ENCODE measurements around the gene AIP.

AIP gene

DNA sequence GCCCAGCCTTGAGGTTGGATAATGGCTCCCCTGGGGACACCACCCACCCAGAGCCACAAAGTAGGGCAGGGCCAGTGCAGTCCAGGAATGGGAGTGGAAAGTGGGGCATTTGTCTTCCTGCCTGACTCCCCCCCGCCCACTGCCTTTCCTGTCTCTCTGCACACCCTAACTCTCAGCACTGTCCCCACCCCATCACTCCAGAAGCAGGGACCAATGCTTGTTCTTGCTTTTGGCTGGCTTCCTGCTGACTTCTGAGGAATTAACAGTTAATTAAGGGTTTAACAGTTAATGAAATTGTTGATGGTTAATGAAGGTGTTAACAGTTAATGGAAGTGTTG lies 17.6 kb downstream of the AIP start:
- H3K4me3 ChIP-seq (ENCODE audit: low read depth in 1 of 5, low read length in 5 of 5), result no peak overlapping the region
- no peaks in the 10 kb centered on the region for H3K9me3 ChIP-seq (ENCODE audit: control insufficient read depth in 5 of 5, low read length in 5 of 5)
- peaks cover 0 to 3% (median 0%) of the 10 kb centered on the region in 5 donors for H3K27me3 ChIP-seq (ENCODE audit: control insufficient read depth in 5 of 5, insufficient read depth in 4 of 5, low read length in 5 of 5)
- peaks cover 0 to 51% (median 13%) of the 10 kb centered on the region in 5 donors for H3K36me3 ChIP-seq (ENCODE audit: control insufficient read depth in 5 of 5, insufficient read depth in 5 of 5, low read length in 5 of 5)
- peaks cover 0 to 28% (median 16%) of the 10 kb centered on the region in 5 donors for H3K4me1 ChIP-seq (ENCODE audit: control insufficient read depth in 5 of 5, insufficient read depth in 5 of 5, low read length in 5 of 5)
- no peak overlapping the region for H3K27ac ChIP-seq (ENCODE audit: low read depth, low read length)
- H3K9ac ChIP-seq (ENCODE audit: low read length in 5 of 5), result no peak overlapping the region

DNA sequence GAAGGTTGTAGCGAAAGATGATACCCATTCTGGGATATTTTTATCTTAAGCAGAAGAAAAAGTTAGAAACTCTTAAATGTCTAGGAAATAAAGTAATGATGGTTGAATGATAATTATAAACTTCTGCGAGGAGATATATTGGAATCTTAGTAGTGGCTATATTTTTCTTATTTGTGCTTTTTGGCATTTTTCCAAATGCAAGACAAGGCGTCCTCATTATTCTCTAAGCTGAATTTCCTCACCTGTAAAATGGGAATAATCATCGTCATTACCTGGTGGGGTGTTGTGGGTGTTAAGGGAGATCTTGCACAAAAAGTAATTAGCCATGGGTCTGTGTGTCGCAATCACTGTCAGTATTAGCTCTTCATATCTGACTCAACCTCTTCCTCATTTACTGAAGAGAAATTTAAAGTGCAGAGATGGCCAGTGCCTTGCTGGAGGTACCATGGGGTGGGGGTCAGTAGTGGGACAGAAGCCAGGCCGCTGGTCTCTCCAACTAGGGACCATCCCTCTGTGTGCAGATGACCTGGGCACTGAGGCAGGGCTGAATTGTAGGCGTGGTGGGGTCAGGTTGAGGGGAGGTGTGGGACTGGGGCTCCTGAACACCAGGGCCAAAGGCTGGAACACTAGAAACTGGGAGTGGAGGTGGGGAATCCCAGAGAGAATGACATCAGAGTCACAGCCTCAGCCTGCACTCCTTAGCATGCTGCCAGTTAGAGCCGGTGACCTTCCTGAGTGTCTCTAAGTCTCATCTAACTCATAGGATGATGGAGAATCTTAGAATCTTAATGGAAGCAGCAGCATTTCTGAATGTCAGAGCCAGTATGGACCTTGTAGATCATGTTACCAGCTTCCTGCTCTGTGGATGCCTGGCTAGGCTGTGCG lies 18.2 kb downstream of the AIP start:
- H3K4me1 ChIP-seq (ENCODE audit: control insufficient read depth in 5 of 5, insufficient read depth in 5 of 5, low read length in 5 of 5), result peaks cover 2 to 34% (median 23%) of the 10 kb centered on the region in 5 donors
- no peak overlapping the region for H3K4me3 ChIP-seq (ENCODE audit: low read depth in 1 of 5, low read length in 5 of 5)
- H3K9me3 ChIP-seq (ENCODE audit: control insufficient read depth in 5 of 5, low read length in 5 of 5), result no peaks in the 10 kb centered on the region
- H3K9ac ChIP-seq (ENCODE audit: low read length in 5 of 5), result no peak overlapping the region
- H3K27me3 ChIP-seq (ENCODE audit: control insufficient read depth in 5 of 5, insufficient read depth in 4 of 5, low read length in 5 of 5), result peaks cover 0 to 3% (median 0%) of the 10 kb centered on the region in 5 donors
- H3K36me3 ChIP-seq (ENCODE audit: control insufficient read depth in 5 of 5, insufficient read depth in 5 of 5, low read length in 5 of 5), result peaks cover 0 to 45% (median 9%) of the 10 kb centered on the region in 5 donors
- no peak overlapping the region for H3K27ac ChIP-seq (ENCODE audit: low read depth, low read length)

DNA sequence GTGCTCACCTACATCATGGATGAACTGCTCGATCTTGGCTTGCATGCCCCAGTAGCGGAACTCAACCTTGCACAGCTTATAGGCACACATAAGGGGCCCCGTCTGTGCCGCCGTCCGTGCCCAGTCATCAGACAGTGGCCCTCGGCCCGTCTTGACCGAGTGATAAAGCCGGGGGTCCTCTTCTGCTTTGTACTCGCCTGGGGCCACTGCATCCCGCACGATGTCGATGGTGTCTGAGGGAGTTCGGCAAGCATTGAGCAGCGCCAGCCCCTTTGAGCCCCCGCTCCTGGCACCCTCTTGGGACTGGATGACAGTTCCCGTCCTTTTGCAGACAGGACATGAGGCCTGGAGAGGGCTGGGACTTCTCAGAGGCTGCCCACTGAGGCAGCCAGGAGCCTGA lies 19.0 kb downstream of the AIP start:
- no peak overlapping the region for H3K9ac ChIP-seq (ENCODE audit: low read length in 5 of 5)
- H3K4me1 ChIP-seq (ENCODE audit: control insufficient read depth in 5 of 5, insufficient read depth in 5 of 5, low read length in 5 of 5), result peaks cover 2 to 42% (median 30%) of the 10 kb centered on the region in 5 donors
- no peak overlapping the region for H3K4me3 ChIP-seq (ENCODE audit: low read depth in 1 of 5, low read length in 5 of 5)
- H3K27me3 ChIP-seq (ENCODE audit: control insufficient read depth in 5 of 5, insufficient read depth in 4 of 5, low read length in 5 of 5), result peaks cover 0 to 3% (median 0%) of the 10 kb centered on the region in 5 donors
- no peak overlapping the region for H3K27ac ChIP-seq (ENCODE audit: low read depth, low read length)
- peaks cover 0 to 41% (median 9%) of the 10 kb centered on the region in 5 donors for H3K36me3 ChIP-seq (ENCODE audit: control insufficient read depth in 5 of 5, insufficient read depth in 5 of 5, low read length in 5 of 5)
- no peaks in the 10 kb centered on the region for H3K9me3 ChIP-seq (ENCODE audit: control insufficient read depth in 5 of 5, low read length in 5 of 5)

DNA sequence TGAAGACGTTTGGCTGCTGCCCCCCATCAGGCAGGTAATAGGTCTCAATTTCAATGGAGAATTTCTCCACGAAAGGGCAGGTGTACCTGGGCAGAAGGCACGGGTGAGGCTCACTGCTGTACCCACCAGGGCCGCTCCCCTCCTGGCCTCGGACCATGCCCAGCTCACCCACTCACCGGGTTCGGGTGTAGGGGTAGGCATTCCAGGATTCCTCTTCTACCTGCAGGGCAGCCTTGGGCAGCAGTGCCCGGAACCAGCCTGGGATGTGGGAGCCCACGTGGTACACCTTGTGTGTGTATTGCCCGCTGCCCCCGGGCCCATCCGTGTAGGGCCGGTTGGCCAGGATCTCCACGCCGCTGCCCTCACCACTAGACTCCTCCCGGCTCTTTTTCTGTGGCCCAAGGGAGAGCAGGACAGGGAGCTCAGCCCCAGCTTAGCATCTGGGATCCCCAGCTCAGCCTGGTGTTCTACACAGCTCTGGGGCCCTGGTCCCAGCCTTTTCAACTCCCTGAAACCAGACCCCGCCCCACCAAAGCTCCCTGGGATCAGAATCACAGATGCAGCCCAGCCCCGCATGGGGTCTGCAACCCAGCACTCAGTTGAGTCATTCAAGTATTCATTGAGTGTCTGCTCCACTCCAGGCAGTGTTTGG lies 19.6 kb downstream of the AIP start:
- peaks cover 0 to 35% (median 9%) of the 10 kb centered on the region in 5 donors for H3K36me3 ChIP-seq (ENCODE audit: control insufficient read depth in 5 of 5, insufficient read depth in 5 of 5, low read length in 5 of 5)
- H3K27ac ChIP-seq (ENCODE audit: low read depth, low read length), result no peak overlapping the region
- H3K4me1 ChIP-seq (ENCODE audit: control insufficient read depth in 5 of 5, insufficient read depth in 5 of 5, low read length in 5 of 5), result peaks cover 2 to 48% (median 36%) of the 10 kb centered on the region in 5 donors
- no peak overlapping the region for H3K9ac ChIP-seq (ENCODE audit: low read length in 5 of 5)
- no peaks in the 10 kb centered on the region for H3K9me3 ChIP-seq (ENCODE audit: control insufficient read depth in 5 of 5, low read length in 5 of 5)
- H3K4me3 ChIP-seq (ENCODE audit: low read depth in 1 of 5, low read length in 5 of 5), result no peak overlapping the region
- peaks cover 0 to 3% (median 0%) of the 10 kb centered on the region in 5 donors for H3K27me3 ChIP-seq (ENCODE audit: control insufficient read depth in 5 of 5, insufficient read depth in 4 of 5, low read length in 5 of 5)

DNA sequence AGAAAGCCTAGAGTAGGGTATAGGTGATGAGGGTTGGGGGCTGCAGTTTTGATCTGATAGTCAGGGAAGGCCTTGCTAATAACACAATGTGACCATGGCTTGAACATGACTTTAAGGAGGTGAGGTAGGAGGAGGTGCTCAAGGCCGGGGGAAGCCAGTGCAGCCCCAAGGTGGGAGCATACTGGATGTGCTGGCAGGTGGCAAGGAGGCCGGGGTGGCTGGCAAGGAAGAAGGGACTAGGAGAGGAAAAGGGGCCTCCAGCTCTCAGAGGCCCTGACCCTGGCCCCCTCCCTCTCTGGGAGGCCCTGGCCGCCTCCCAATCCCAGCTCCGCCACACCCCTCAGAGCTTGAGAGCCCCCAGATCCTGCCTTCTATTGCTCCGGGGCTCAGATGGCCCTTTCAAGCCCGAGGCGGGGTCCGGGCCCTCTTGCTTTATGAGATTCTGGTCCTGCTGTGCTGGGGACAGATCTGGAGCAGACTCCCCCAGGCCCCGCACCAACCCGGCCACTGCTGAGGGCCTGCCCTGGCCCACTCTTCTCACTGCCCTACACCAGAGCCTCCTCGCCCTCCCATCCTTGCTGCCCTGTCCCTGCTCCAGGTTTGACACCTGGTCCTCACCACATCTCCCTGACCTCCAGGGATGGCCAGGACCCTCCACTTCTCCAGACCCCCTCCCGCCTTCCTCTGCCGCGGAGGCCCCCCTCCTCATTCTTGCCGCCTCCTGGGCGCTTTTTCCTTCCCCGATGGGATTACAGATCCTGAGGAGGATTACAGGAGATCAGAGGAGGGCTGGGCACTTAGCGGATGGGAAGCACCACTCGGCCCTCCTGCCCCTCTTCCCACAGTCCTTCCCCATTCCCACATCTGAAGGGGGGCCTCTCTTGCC lies 20.5 kb downstream of the AIP start:
- peaks cover 0 to 26% (median 9%) of the 10 kb centered on the region in 5 donors for H3K36me3 ChIP-seq (ENCODE audit: control insufficient read depth in 5 of 5, insufficient read depth in 5 of 5, low read length in 5 of 5)
- H3K4me3 ChIP-seq (ENCODE audit: low read depth in 1 of 5, low read length in 5 of 5), result peak overlapping the region in 2 of 5 donors; percentile 72 to 79
- peaks cover 2 to 52% (median 43%) of the 10 kb centered on the region in 5 donors for H3K4me1 ChIP-seq (ENCODE audit: control insufficient read depth in 5 of 5, insufficient read depth in 5 of 5, low read length in 5 of 5)
- no peaks in the 10 kb centered on the region for H3K9me3 ChIP-seq (ENCODE audit: control insufficient read depth in 5 of 5, low read length in 5 of 5)
- H3K27ac ChIP-seq (ENCODE audit: low read depth, low read length), result no peak overlapping the region
- H3K27me3 ChIP-seq (ENCODE audit: control insufficient read depth in 5 of 5, insufficient read depth in 4 of 5, low read length in 5 of 5), result peaks cover 0 to 3% (median 0%) of the 10 kb centered on the region in 5 donors
- H3K9ac ChIP-seq (ENCODE audit: low read length in 5 of 5), result peak overlapping the region in 1 of 5 donors; percentile 48

DNA sequence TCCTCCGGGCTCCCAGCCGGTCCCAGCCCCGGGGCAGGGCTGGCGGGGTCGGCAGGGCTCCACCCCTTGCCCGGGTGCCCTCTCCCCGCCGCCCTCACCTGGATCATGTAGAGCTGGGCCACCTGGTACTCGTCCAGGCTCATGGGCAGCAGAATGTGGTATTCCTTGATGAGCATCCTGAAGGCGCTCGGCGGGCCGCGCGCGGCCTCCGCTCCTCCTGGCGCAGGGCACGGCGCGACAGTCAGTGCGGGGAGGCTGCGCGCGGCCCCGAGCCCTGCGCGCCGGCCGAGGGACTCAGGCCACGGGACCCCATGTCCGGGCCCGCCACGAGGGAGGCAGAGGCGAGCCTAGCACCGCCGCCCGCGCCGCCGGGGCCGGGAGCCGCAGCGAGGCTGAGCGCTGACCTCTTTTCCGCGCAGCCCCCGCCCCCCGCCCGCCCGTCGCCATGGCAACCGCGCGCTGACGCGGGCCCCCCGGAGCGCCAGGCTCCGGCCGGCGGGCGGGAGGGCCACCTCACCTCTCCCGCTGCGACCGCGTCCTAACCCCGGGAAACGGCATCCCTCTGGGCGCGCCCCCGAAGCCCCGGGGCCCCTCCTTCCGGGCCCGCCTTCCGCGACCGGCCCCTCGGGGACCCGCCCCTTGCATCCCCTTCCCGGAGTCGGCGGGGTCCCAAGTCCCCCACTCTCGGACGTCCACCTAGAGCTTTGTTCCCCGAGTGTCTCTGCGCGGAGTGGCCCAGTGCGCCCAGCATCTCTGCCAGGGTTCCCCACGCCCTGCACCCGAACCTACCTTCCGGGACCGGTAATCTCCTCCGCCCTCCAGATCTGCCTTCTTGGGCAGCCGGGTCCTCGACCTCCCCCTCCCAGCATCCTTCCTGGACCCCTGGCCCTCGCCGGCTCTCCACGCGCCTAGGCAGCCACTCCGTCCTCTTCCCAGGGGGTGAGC lies 21.5 kb downstream of the AIP start:
- Histone ChIP-seq H3K4me1 (ENCODE audit: control insufficient read depth in 5 of 5, insufficient read depth in 5 of 5, low read length in 5 of 5) (peaks cover 2 to 54% (median 46%) of the 10 kb centered on the region in 5 donors), H3K4me3 (ENCODE audit: low read depth in 1 of 5, low read length in 5 of 5) (peak overlapping the region in 4 of 5 donors; percentile 64 to 79 (median 74)), H3K36me3 (ENCODE audit: control insufficient read depth in 5 of 5, insufficient read depth in 5 of 5, low read length in 5 of 5) (peaks cover 0 to 21% (median 7%) of the 10 kb centered on the region in 5 donors), H3K27ac (ENCODE audit: low read depth, low read length) (peak overlapping the region; percentile 87), H3K27me3 (ENCODE audit: control insufficient read depth in 5 of 5, insufficient read depth in 4 of 5, low read length in 5 of 5) (peaks cover 0 to 3% (median 0%) of the 10 kb centered on the region in 5 donors), H3K9me3 (ENCODE audit: control insufficient read depth in 5 of 5, low read length in 5 of 5) (no peaks in the 10 kb centered on the region), H3K9ac (ENCODE audit: low read length in 5 of 5) (peak overlapping the region in 4 of 5 donors; percentile 20 to 75 (median 52))

DNA sequence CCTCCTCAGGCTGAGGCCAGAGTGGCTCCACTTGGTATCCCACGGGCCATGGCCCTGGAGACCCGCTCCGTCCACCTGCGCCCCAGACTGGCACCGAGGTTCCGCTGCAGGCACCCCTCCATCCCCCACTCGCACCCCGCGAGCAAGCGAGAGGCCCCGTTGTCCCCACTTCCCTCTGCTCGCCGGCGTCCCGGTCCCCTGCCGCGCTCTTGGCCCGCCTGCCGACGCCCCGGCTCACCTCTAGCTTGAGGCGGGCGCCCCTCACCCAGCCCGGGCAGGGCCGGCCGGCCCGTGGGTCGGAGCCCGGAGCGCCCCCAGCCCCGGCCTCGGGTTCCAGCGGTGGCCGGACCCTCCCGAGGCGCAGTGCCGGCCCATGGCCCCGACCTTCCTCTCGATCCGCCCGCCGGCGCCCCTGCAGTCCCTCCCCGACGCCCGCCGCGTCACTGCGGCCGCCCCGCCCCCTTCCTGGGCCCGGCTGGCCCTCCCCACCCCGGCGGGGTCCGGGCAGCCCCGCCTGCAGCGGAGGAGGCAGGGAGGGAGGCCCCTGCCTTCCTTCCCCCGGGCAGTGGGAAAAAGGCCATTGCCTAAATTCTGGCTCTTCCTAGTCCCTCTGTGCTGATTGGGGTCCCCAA lies 22.2 kb downstream of the AIP start, which contains the start of gene PITPNM1:
Gene PITPNM1, minus strand, starts transcription at position 414 of the 632 bp plus-strand sequence. CDS start 1,183 bp downstream, outside the sequence.
- Histone ChIP-seq H3K36me3 (ENCODE audit: control insufficient read depth in 5 of 5, insufficient read depth in 5 of 5, low read length in 5 of 5) (peaks cover 0 to 17% (median 3%) of the 10 kb centered on the region in 5 donors), H3K4me3 (ENCODE audit: low read depth in 1 of 5, low read length in 5 of 5) (peak within 1 kb of the TSS; percentile 53 to 79 (median 72)), H3K27me3 (ENCODE audit: control insufficient read depth in 5 of 5, insufficient read depth in 4 of 5, low read length in 5 of 5) (peaks cover 0 to 3% (median 0%) of the 10 kb centered on the region in 5 donors), H3K9ac (ENCODE audit: low read length in 5 of 5) (peak within 1 kb of the TSS in 4 of 5 donors; percentile 69 to 79 (median 69)), H3K9me3 (ENCODE audit: control insufficient read depth in 5 of 5, low read length in 5 of 5) (no peaks in the 10 kb centered on the region), H3K4me1 (ENCODE audit: control insufficient read depth in 5 of 5, insufficient read depth in 5 of 5, low read length in 5 of 5) (peaks cover 2 to 54% (median 46%) of the 10 kb centered on the region in 5 donors), H3K27ac (ENCODE audit: low read depth, low read length) (peak within 1 kb of the TSS; percentile 87)

DNA sequence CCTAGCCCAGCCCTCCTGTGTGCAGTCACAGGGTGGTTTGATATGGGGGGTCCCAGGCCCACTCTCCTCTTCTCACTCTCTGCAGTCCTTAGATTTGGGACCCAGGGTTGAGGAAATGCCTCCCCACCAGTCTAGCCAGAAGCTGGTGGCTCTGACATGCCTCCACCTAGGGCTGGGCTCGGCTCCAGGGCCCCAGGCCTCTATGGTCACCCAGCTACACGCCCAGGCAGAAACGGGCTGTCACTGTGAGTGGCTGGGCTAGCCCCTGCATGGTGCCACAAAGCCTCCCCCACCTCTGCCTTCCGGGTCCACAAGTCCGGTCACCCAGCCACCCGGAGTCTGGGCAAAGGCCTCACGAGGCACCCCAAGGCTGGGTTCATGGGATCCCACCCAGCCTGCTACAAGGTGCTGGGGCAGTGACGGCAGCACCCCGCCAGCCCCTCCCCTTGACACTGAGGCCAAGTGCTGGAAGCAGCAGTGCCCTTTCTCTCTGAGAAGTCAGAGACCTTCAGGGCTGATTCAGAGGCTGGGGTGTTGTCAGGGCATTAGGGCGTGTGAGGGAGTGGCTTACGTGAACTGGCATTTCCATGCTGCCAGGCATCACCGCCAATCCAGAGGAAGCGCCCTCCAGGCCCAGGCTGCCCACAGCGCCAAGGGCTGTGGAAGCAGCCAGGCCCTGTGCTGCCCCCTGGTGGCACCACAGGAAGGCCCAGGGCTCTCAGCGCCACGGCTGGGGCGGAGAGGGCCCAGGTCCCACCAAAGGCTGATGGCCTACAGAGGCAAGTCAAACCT lies 23.0 kb downstream of the AIP start:
- Histone ChIP-seq H3K9ac (ENCODE audit: low read length in 5 of 5) (peak overlapping the region in 4 of 5 donors; percentile 67 to 79 (median 69)), H3K36me3 (ENCODE audit: control insufficient read depth in 5 of 5, insufficient read depth in 5 of 5, low read length in 5 of 5) (peaks cover 0 to 13% (median 3%) of the 10 kb centered on the region in 5 donors), H3K9me3 (ENCODE audit: control insufficient read depth in 5 of 5, low read length in 5 of 5) (no peaks in the 10 kb centered on the region), H3K4me3 (ENCODE audit: low read depth in 1 of 5, low read length in 5 of 5) (peak overlapping the region; percentile 48 to 79 (median 72)), H3K4me1 (ENCODE audit: control insufficient read depth in 5 of 5, insufficient read depth in 5 of 5, low read length in 5 of 5) (peaks cover 2 to 54% (median 46%) of the 10 kb centered on the region in 5 donors), H3K27ac (ENCODE audit: low read depth, low read length) (peak overlapping the region; percentile 87), H3K27me3 (ENCODE audit: control insufficient read depth in 5 of 5, insufficient read depth in 4 of 5, low read length in 5 of 5) (peaks cover 0 to 3% (median 0%) of the 10 kb centered on the region in 5 donors)
